ENCODE results near the gene DMRT3. TPM values are rescaled to one million over a fixed set of nuclear protein-coding genes. Genes with fewer than 3 reads are reported as not detected.

DMRT3 gene
- total RNA-seq, 6 experiments from 2014 or later: not detected

- intact Hi-C loops (cut with DNase I): no loop called here
- no peak for DNase-seq
- no peak for ATAC-seq
- no peaks in the 10 kb centered on the region for H3K4me1 ChIP-seq
- TF ChIP-seq POLR2A (IDR thresholded peaks at IDR 0.05): no peak
- TF ChIP-seq CTCF (IDR thresholded peaks at IDR 0.05): no peak
- no peak overlapping the region for H3K4me3 ChIP-seq
- peaks cover 0 to 9% of the 10 kb centered on the region in 2 donors for H3K27me3 ChIP-seq
- no peaks in the 10 kb centered on the region for H3K9me3 ChIP-seq
- no peaks in the 10 kb centered on the region for H3K36me3 ChIP-seq
- 30% methylated on average over 4 of the region's 4 CpGs for WGBS (ENCODE audit: insufficient coverage, low coverage, low lambda C conversion rate, missing lambda C conversion rate)
- H3K27ac ChIP-seq: no peak overlapping the region
Observed at GRCh38 chr9:959914-960313, 16.5 kb upstream of the DMRT3 start.

DNA sequence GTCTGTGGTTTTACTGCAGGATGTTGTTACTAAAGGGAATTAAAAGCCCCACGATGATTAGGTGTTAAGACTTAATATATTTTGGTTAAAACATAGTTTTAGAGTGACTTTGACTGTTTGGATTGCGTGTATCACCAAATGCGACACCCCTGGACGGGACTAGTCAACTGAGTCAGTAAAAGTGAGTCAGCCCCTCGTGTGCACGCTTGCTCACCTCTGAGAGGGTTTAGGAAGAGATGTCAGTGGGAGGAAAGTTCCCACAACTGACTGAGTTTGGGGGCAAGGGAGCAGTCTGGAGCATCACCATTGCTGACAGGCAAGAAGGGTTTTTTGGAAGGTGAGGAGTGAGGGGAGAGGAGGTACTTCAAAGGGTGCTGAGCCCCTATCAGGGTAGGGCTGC lies 14.4 kb upstream of the DMRT3 start:
- TF ChIP-seq CTCF (IDR thresholded peaks at IDR 0.05) (no peak), POLR2A (IDR thresholded peaks at IDR 0.05) (no peak)
- H3K36me3 ChIP-seq: no peaks in the 10 kb centered on the region
- H3K4me1 ChIP-seq: no peaks in the 10 kb centered on the region
- no peak overlapping the region for H3K4me3 ChIP-seq
- H3K27me3 ChIP-seq: peaks cover 4 to 17% of the 10 kb centered on the region in 2 donors
- H3K27ac ChIP-seq: no peak overlapping the region
- DNase-seq: no peak
- intact Hi-C loops (cut with DNase I): no loop called here
- ATAC-seq: no peak
- 32% methylated on average over 6 of the region's 6 CpGs for WGBS (ENCODE audit: insufficient coverage, low coverage, low lambda C conversion rate, missing lambda C conversion rate)
- no peaks in the 10 kb centered on the region for H3K9me3 ChIP-seq

- peaks cover 16 to 43% of the 10 kb centered on the region in 2 donors for H3K27me3 ChIP-seq
- H3K9me3 ChIP-seq: no peaks in the 10 kb centered on the region
- no peak overlapping the region for H3K27ac ChIP-seq
- TF ChIP-seq POLR2A (IDR thresholded peaks at IDR 0.05): no peak
- TF ChIP-seq CTCF (IDR thresholded peaks at IDR 0.05): no peak
- DNase-seq (no peak), ATAC-seq (no peak)
- WGBS (ENCODE audit: insufficient coverage, low coverage, low lambda C conversion rate, missing lambda C conversion rate): 15% methylated on average over 4 of the region's 4 CpGs
- intact Hi-C loops (cut with DNase I): no loop called here
- no peaks in the 10 kb centered on the region for H3K36me3 ChIP-seq
- H3K4me1 ChIP-seq: no peaks in the 10 kb centered on the region
- no peak overlapping the region for H3K4me3 ChIP-seq
Observed at GRCh38 chr9:965497-965896, 11.0 kb upstream of the DMRT3 start.

DNA sequence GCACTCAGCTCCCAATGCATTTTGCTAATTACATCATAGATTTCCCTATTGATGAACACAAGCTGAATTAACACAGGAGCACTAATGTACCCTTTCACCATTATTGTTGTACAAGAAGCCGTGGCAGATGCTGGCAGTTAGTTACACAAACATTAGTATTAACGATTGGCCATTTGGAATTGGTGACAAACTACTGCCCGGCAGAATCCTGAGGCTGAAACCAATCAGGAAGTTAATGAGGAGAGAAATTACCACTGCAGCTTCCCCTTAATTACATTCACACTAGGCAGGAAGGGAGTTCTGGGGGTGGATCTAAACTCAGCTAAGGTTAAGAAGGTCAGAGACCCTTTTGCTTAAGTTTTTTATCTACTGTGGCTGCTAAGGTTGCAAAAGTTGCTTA lies 9.6 kb upstream of the DMRT3 start:
- H3K27me3 ChIP-seq: peaks cover 23 to 57% of the 10 kb centered on the region in 2 donors

More for the DNA sequence above, 9.6 kb upstream of the DMRT3 start:
- ATAC-seq (no peak), DNase-seq (no peak)
- Histone ChIP-seq H3K27ac (no peak overlapping the region), H3K36me3 (no peaks in the 10 kb centered on the region), H3K9me3 (no peaks in the 10 kb centered on the region), H3K4me3 (no peak overlapping the region), H3K4me1 (peaks cover 0 to 7% (median 0%) of the 10 kb centered on the region in 4 donors)
- 10% methylated on average over 3 of the region's 3 CpGs for WGBS (ENCODE audit: insufficient coverage, low coverage, low lambda C conversion rate, missing lambda C conversion rate)
- intact Hi-C loops (cut with DNase I): no loop called here
- TF ChIP-seq CTCF (IDR thresholded peaks at IDR 0.05): no peak
- TF ChIP-seq POLR2A (IDR thresholded peaks at IDR 0.05): no peak
